HG03196 (cell line): Measurements from ENCODE around the gene ZC3H4.
"Not testable (repeated sequence)": the region's sequence is repeated elsewhere in the genome, so short reads cannot be mapped to it uniquely, and the experiment has no call there.

Experiments used
- ATAC-seq: cut with Tn5 transposase; IDR thresholded peaks from one replicate; pipeline ENCODE4 v1.9.1; 2021; ENCODE audit not compliant: unreplicated experiment

Gene ZC3H4

DNA sequence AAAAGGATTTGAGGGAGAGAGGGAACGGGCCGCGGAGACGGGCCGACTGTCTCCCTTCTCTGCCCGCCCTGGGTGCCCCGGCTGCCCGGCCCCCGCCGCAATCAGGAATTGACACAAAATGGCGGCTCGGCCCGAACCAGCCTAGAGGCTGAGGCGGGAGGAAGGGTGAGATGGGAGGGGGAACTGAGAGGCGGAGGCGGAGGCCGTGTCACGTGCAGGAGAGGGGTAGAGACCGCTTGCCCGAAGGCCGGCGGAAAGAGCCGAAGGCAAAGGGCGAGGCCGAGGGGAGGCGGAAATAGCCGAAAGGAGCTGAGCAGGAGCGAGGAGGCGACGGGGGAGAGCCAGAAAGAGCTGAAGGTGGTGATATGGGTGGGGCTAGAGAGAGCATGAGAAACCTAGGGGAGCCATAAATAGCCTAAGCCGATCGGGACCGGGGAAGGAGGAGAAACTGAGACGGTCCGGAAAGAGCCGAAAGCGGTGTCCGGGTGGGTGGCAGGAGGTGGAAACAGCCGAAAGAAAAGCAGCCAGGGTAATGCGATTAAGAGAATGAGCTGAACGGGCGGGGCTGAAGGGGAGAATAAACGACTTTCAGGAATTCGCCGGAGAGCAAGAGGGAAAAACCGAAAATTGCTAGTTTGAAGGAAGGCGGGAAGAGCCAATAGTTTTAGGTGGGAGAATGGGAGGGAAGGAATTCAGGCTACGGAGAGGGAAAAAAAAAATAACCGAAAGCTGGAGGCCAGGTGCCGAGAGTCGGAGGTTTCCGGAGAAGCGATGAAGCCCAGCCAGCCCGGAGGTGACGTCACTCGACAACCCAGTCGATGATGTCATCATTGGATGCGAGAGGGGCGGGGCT, at the start of gene ZC3H4:
Gene ZC3H4, minus strand, starts transcription at position 780 of the 853 bp plus-strand sequence. CDS start 1,192 bp downstream, outside the sequence.
- peak; percentile 83 for ATAC-seq

DNA sequence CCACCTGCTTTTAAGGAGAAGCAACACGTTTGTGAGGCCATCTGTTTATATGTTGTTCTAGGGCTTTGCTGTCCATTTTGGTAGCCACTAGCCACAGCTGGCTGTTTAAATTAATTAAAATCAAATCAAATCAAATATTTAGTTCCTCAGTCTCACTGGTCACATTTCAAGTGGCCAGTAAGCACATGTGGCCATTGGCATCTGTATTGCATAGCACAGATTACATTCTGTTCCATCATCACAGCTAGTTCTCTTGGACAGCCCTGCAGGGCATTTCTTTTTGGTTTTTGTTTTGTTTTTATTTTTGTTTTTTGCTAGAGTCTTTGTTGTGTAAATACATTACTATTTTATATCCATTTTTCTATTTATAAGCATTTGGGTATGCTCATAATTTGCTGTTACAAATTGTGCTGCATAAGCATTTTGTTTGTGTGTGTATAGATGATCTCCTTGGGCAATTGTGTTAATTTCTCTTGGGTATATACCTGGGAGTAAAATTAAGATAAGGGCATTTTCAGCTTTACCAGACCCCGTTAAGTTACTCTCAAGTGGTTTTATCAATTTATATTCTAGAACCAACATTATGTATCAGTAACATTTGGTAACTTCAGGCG, 48.4 kb upstream of the ZC3H4 start:
- no peak for ATAC-seq

DNA sequence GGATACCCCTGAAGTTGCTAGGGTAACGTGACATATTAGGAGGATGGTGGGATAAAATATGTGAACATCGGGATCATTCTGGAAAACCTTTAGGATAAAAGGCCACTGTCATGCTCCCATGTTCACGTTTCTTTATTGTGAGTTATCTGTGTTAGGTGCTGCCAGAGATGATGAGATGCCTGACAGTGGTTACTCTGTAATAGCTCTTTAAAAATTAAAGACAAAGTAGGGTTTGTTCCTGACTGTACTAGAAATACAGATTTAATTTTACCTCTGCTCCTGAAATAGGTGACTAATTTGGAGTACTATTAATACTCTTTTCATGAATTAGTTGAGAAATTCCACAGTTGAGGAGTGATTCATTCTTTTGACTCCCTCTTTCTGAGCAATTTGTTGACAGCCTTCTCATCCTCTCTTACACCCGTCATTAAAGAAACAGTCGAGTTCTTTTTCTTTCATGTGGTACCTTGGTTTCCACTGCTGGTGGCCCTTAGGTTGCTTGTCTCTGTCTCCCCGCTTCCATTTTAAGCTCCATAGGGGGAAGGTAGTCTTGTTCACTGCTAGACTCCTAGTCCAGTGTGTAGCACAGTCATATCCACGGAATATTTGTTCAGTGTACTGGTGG, 45.4 kb upstream of the ZC3H4 start:
- no peak for ATAC-seq

DNA sequence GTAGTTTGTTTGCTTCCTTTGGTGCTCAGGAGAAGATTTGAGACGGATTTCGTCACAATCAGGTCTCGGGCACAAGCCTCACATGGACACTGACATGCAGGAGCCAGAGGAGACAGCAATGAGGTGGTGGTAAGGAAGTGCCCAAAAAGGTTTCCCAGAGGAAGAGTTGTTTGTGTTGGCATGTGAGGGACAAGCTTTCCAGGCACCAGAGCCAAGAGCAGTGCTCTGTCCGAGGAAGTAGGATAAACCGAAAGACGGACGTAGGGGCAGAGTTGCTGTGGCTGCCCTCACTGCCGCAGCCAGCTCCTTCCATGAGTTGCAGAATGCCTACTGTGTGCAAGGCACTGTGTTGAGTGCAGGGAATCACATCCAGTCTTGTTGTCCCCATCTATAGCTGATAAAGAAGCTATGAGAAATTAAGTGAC, 44.8 kb upstream of the ZC3H4 start:
- ATAC-seq = no peak

DNA sequence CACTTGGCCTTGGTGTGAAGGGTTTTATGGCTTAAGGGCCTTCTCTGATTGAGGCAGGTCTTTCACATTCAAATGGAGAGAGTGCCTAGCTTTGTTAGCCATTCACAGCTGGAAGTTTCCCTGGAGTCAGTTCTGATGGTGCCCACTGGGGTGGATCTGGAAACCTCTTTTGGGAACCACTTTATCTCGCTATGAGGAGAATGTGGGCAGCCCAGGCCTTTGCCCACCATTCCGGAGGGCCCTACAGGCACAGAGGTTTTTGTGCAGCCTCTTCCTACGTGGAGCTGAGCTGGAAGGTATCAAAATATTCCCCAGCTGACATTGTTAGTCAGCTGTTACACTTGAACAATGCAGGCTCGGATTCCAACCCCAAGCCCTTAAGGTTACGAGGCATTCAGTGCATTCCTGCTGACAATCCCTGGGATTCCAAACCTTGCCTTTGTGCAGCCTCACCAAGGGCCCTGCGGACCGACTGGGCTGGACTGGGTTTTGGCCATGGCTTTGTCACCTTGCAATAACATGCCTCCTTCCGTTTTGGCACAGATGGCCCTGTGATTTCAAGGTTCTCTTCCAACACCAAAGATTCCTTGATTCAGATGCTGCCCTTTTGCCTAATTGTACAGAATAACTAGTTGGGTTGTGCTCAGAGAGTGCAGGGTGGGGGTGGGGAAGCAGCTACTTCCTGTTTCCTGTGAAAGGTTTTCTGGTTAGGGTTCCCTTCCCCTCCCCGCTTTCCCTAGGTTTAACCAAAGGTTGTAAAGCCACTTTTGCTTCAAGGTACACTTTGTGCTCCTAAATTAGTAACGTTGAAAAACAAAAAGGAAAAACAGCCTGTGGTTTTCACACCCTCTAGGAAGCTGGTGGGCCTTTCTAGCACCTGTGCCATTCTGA, 44.1 kb upstream of the ZC3H4 start:
- ATAC-seq = no peak

DNA sequence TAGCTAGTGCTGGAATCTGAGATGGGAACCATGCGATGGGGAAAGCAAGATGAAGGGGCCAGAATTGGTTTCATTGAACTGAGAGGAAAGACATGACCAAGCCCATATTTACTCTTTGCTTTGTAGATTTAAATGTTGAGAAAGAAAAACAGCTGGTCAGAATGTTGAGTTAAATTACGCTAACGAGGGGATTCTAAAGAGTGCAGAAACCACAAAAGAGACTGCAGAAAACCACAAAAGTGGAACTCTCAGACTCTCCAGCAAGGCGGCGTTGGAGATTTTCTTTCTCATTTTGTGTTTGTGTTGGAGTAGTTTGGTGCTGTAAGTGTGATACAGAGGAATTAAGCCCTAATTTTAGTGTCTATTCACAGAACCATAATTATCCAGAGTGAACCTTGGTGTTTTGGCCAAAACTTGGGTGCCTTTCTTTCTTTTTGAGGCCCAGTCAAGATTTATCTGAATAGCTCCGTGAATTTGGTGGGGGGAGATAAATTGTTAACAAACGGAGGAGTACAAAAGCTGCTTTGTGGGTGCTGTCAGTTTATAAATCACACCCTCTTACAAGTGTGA, 43.4 kb upstream of the ZC3H4 start:
- no peak for ATAC-seq

DNA sequence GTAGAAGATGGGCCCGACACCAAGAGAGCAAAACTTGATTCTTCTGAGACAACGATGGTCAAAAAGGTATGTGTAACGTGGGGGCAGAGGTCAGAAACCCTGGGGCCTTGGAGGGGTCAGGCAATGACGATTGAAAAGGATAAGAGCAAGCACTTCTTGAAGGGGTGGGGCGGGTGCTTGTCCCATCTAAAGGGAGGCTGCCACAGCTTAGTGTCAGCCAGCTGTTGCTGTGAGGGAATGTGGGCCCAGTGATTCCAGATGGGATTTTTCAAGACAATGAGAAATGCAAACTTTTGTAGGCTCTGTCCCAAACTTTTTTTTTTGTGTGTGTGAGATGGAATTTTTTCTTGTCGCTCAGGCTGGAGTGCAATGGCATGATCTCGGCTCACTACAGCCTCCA, 41.6 kb upstream of the ZC3H4 start:
- no peak for ATAC-seq

GRCh38 chr19:47153266-47153665, 39.7 kb upstream of the ZC3H4 start:
- no peak for ATAC-seq

DNA sequence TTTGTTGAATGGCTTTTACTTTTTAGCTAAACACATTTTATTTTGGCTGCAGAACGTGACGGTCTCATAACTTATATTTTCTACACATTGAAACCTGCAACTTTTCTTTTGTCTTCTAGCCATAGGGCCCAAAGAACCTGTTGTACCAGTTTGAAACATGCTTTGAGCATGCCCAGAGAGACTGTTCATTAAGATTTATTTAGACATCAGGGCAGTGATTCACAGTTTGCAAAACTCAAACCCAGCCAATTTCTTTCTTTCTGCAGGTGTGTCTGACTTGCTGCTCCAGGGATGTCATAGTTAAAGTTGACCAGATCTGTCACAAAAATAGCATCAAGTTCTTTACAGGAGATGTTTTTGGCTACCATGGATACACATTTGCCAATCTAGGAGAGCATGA, 39.1 kb upstream of the ZC3H4 start:
- no peak for ATAC-seq

DNA sequence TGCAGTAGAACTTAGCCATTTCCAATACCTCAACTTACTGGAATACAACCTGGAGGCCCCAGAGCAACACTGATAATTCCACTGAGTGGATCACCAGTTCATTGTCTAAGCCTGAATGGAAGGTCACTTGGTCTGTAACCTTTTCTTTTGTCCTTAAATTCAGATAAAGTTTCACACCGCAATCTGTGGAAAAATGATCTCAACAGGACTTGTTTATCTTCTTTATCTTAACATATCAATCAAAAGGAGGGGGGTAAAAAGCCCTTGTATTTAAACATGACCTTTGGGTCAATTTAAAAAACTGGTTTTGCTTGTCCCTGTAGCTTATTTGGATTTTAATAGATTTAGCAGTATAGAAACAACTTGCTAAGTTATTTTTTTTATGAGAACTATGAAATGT, 38.6 kb upstream of the ZC3H4 start:
- ATAC-seq = no peak

GRCh38 chr19:47151627-47152026, 38.1 kb upstream of the ZC3H4 start:
- no peak for ATAC-seq

DNA sequence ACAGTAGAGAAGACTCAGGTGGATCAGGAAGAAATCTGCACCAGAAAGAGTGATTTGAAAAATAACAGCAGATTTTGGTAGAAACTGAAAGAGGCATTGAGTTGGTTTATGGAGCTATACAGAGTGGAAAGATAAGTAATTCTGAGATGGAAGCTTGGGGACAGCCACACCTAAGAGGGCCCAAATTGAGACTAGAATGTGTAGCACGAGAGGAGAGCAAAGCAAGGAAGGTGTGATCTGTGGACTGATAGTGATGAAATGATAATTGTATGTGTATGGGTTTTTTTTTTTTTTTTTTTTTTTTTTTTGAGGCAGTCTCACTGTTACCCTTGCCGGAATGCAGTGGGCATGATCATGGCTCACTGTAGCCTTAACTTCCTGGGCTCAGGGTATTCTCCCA, 33.3 kb upstream of the ZC3H4 start:
- ATAC-seq = no peak

DNA sequence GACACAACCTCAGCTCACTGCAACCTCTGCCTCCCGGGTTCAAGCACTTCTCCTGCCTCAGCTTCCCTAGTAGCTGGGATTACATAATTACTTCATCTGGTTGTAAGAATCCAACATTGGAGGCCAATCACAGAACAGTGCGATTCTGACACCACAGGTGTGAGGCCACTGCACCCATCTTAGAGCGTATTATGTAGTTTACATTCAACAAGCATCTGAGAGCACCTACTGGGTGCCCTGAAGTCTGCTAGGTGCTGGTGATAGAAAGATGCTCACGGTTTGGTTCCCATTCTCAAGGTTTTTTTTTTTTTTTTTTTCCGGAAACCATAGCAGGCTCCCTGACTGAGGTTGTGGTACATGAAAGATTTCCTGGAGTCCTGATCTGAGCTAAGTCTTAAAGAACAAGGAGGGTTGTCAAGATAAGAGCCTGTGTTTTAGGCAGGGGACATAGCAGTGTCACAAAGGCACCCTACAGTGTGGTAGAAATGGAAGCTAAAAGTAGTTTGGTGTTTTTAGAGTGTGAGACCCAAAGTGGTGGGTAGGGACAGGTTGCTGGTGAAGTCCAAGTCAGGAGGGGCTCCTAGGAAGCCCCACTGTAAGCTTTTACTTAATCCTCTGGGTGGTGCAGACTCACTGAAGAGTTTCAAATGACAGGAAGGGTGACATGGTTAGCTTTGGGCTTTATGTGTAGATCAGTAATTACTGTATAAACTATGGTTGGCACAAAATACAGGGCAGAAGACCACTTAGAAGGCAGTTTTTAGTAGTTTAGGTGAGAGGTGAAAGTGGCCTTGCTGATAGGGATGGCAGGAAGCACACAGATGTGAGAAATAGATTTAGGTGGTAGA, 32.3 kb upstream of the ZC3H4 start:
- ATAC-seq = no peak

GRCh38 chr19:47144630-47145029, 31.1 kb upstream of the ZC3H4 start:
- no peak for ATAC-seq

DNA sequence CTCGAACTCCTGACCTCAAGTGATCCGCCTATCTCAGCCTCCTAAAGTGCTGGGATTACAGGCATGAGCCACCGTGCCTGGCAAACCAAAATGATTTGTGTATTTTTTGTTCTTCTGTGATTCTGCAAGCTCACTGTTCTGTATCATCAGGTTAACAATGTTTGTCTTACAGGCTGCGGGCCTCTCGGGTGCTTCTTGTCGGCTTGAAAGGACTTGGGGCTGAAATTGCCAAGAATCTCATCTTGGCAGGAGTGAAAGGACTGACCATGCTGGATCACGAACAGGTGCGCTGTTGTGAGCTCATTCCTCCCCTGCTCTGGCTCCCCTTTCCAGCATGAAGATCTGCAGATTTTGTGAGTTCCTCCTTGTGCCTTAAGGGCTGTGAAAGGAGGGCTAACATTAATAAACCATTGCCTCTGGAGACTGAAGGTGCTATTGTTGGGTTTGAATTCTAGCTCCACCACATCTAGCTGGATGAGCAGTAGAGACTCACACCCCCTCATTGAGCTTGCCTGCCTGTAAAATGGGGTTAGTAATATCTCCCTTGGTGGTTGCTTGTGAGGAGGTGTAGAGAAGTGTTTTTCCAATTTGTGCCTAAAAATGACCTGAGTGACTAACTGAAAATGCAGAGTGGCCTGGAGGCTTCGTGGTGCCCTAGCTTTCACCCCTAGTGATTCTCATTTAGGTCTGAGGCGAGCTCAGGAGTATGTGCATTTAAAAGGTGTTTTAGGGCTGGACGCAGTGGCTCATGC, 29.9 kb upstream of the ZC3H4 start:
- no peak for ATAC-seq

DNA sequence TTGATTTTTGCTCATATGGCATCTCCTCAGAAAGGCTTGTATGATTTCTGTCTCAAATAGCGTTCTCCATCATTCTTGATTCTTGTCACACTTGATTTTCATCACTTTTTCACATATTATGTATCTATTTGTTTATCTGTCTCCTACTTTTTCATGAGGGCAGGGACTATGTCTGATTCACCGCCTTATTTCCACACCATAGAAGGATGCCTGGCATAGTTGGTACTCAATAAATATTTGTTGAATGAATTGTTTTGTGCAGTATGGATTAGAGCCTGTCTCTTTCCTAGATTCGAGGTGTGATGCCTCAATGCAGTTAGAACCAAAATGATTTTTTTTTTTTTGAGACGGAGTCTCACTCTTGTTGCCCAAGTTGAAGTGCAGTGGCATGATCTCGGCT, 29.2 kb upstream of the ZC3H4 start:
- no peak for ATAC-seq

DNA sequence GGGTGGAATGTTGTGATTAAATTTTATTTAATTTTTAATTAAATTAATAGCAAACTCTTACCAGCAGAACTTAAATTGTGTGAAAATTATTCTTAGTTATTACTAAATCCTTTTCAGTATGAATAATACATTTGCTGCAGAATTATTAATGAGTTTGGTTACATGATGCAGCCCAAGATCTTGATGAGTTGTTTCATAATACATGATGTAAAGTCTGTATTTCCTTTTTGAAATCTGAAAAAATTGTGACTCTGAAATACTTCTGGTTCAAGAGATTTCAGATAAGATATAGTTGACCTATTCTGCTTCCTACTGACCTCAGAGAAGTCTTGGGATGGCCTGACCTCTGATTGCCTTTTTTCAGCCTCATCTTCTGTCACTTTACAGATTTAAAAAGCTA, 28.1 kb upstream of the ZC3H4 start:
- ATAC-seq = no peak

GRCh38 chr19:47141252-47141651, 27.7 kb upstream of the ZC3H4 start:
- ATAC-seq = not testable (repeated sequence)

DNA sequence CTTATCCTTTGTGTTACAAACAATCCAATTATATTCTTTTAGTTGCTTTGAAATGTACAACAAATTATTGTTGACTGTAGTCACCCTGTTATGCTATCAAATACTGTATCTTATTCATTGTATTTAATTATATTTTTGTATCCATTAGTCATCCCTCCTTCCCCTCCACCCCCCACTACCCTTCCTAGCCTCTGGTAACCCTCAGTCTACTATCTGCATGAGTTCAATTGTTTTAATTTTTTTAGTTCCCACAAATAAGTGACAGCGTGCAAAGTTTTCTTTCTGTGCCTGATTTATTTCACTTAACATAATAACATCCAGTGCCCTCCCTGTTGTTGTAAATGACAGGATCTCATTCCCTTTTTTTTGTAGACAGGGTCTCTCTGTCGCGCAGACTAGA, 21.6 kb upstream of the ZC3H4 start:
- no peak for ATAC-seq
